GM18519 (cell line): Measurements from ENCODE around the gene UGT1A8.

Source experiments
- ATAC-seq: cut with Tn5 transposase; IDR thresholded peaks from one replicate; pipeline ENCODE4 v1.9.1; 2021; ENCODE audit warnings: mild to moderate bottlenecking, moderate library complexity; ENCODE audit not compliant: unreplicated experiment, low FRiP score

UGT1A8 gene

GRCh38 chr2:233794128-233794658 lies 176.8 kb downstream of the UGT1A8 start:
- ATAC-seq, result no peak

- ATAC-seq, result no peak
Measured at GRCh38 chr2:233795735-233796171, 178.3 kb downstream of the UGT1A8 start.

- ATAC-seq, result no peak
Measured at GRCh38 chr2:233796254-233796653, 178.8 kb downstream of the UGT1A8 start.

- no peak for ATAC-seq
Measured at GRCh38 chr2:233798335-233799086, 181.1 kb downstream of the UGT1A8 start.

- no peak for ATAC-seq
Measured at GRCh38 chr2:233799087-233799665, 181.7 kb downstream of the UGT1A8 start.

GRCh38 chr2:233799716-233800115 lies 182.3 kb downstream of the UGT1A8 start:
- no peak for ATAC-seq

- no peak for ATAC-seq
Measured at GRCh38 chr2:233800208-233800607, 182.8 kb downstream of the UGT1A8 start.

- ATAC-seq, result no peak
Measured at GRCh38 chr2:233801357-233802131, 184.1 kb downstream of the UGT1A8 start.

GRCh38 chr2:233802132-233802815 lies 184.8 kb downstream of the UGT1A8 start:
- ATAC-seq, result no peak

GRCh38 chr2:233803292-233803911 lies 186.0 kb downstream of the UGT1A8 start:
- no peak for ATAC-seq

- ATAC-seq, result no peak
Measured at GRCh38 chr2:233803994-233804393, 186.6 kb downstream of the UGT1A8 start.

GRCh38 chr2:233807215-233807865 lies 189.9 kb downstream of the UGT1A8 start:
- ATAC-seq, result no peak

- no peak for ATAC-seq
Measured at GRCh38 chr2:233807966-233808935, 190.8 kb downstream of the UGT1A8 start.

- ATAC-seq, result no peak
Measured at GRCh38 chr2:233810385-233810784, 193.0 kb downstream of the UGT1A8 start.

- ATAC-seq, result no peak
Measured at GRCh38 chr2:233811087-233811486, 193.7 kb downstream of the UGT1A8 start.

- no peak for ATAC-seq
Measured at GRCh38 chr2:233811732-233812131, 194.3 kb downstream of the UGT1A8 start.

GRCh38 chr2:233813236-233814055 lies 196.0 kb downstream of the UGT1A8 start:
- ATAC-seq, result no peak
